ENCODE data around the gene SAMD4A.
"Not testable (repeated sequence)": the region's sequence is repeated elsewhere in the genome, so short reads cannot be mapped to it uniquely, and the experiment has no call there.

The SAMD4A gene

GRCh38 chr14:54737132-54737711 is 170.3 kb downstream of the SAMD4A start:
- no peak for DNase-seq

GRCh38 chr14:54738009-54738408 is 171.1 kb downstream of the SAMD4A start:
- DNase-seq: no peak

- no peak for DNase-seq
Observed at GRCh38 chr14:54739514-54739913, 172.6 kb downstream of the SAMD4A start.

GRCh38 chr14:54742492-54743350 is 175.8 kb downstream of the SAMD4A start:
- DNase-seq: no peak

- no peak for DNase-seq
Observed at GRCh38 chr14:54743382-54743781, 176.5 kb downstream of the SAMD4A start.

- DNase-seq: no peak
Observed at GRCh38 chr14:54746019-54746418, 179.1 kb downstream of the SAMD4A start.

GRCh38 chr14:54747616-54748015 is 180.7 kb downstream of the SAMD4A start:
- no peak for DNase-seq

- no peak for DNase-seq
Observed at GRCh38 chr14:54749180-54749579, 182.3 kb downstream of the SAMD4A start.

GRCh38 chr14:54749727-54750126 is 182.8 kb downstream of the SAMD4A start:
- no peak for DNase-seq

- DNase-seq: not testable (repeated sequence)
Observed at GRCh38 chr14:54752611-54753010, 185.7 kb downstream of the SAMD4A start.

GRCh38 chr14:54753396-54753795 is 186.5 kb downstream of the SAMD4A start:
- not testable (repeated sequence) for DNase-seq

- no peak for DNase-seq
Observed at GRCh38 chr14:54754116-54754622, 187.2 kb downstream of the SAMD4A start.

GRCh38 chr14:54754623-54755386 is 187.9 kb downstream of the SAMD4A start:
- DNase-seq: no peak

GRCh38 chr14:54756656-54757392 is 189.9 kb downstream of the SAMD4A start:
- DNase-seq: no peak

- DNase-seq: no peak
Observed at GRCh38 chr14:54758041-54758440, 191.1 kb downstream of the SAMD4A start.

- no peak for DNase-seq
Observed at GRCh38 chr14:54759982-54760585, 193.2 kb downstream of the SAMD4A start.

GRCh38 chr14:54760866-54761575 is 194.1 kb downstream of the SAMD4A start:
- peak; percentile 17 for DNase-seq

- no peak for DNase-seq
Observed at GRCh38 chr14:54761835-54762234, 194.9 kb downstream of the SAMD4A start.

GRCh38 chr14:54762296-54762695 is 195.4 kb downstream of the SAMD4A start:
- no peak for DNase-seq

- DNase-seq: no peak
Observed at GRCh38 chr14:54763761-54764160, 196.8 kb downstream of the SAMD4A start.
